ELF-1 (cell line): ENCODE results near the gene TACC2.
"Not testable (repeated sequence)": the region's sequence is repeated elsewhere in the genome, so short reads cannot be mapped to it uniquely, and the experiment has no call there.

Source experiments
- DNase-seq: peaks from one replicate; pipeline ENCODE4 v3.0.0-alpha.2; 2016; ENCODE audit warnings: low read depth, low spot score

Gene TACC2

GRCh38 chr10:121978511-121978910 lies 10.5 kb upstream of the TACC2 start:
- DNase-seq, result no peak

- DNase-seq, result no peak
Observed at GRCh38 chr10:121981346-121981745, 7.6 kb upstream of the TACC2 start.

- DNase-seq, result no peak
Observed at GRCh38 chr10:121983852-121984251, 5.1 kb upstream of the TACC2 start.

GRCh38 chr10:121984463-121984862 lies 4.5 kb upstream of the TACC2 start:
- no peak for DNase-seq

GRCh38 chr10:121990015-121990677 lies 1.2 kb downstream of the TACC2 start:
- DNase-seq, result no peak

GRCh38 chr10:121991727-121992126 lies 2.8 kb downstream of the TACC2 start:
- not testable (repeated sequence) for DNase-seq

GRCh38 chr10:121994429-121994941 lies 5.5 kb downstream of the TACC2 start:
- peak; percentile 46 for DNase-seq

GRCh38 chr10:121998462-121998861 lies 9.5 kb downstream of the TACC2 start:
- DNase-seq, result no peak

- no peak for DNase-seq
Observed at GRCh38 chr10:121999301-121999700, 10.3 kb downstream of the TACC2 start.

- DNase-seq, result no peak
Observed at GRCh38 chr10:122001698-122002097, 12.7 kb downstream of the TACC2 start.

- DNase-seq, result no peak
Observed at GRCh38 chr10:122007415-122007814, 18.5 kb downstream of the TACC2 start.

GRCh38 chr10:122010405-122011050 lies 21.6 kb downstream of the TACC2 start:
- no peak for DNase-seq

- DNase-seq, result no peak
Observed at GRCh38 chr10:122012731-122013130, 23.8 kb downstream of the TACC2 start.

GRCh38 chr10:122013311-122013780 lies 24.4 kb downstream of the TACC2 start:
- DNase-seq, result no peak

GRCh38 chr10:122014652-122015248 lies 25.8 kb downstream of the TACC2 start:
- no peak for DNase-seq

GRCh38 chr10:122017926-122018325 lies 29.0 kb downstream of the TACC2 start:
- not testable (repeated sequence) for DNase-seq

GRCh38 chr10:122018491-122018890 lies 29.5 kb downstream of the TACC2 start:
- no peak for DNase-seq

- no peak for DNase-seq
Observed at GRCh38 chr10:122018951-122019413, 30.0 kb downstream of the TACC2 start.

GRCh38 chr10:122019414-122019975 lies 30.5 kb downstream of the TACC2 start:
- peak; percentile 75 for DNase-seq

- DNase-seq, result no peak
Observed at GRCh38 chr10:122020226-122020625, 31.3 kb downstream of the TACC2 start.

- DNase-seq, result no peak
Observed at GRCh38 chr10:122021379-122021778, 32.4 kb downstream of the TACC2 start.

GRCh38 chr10:122021828-122022227 lies 32.9 kb downstream of the TACC2 start:
- no peak for DNase-seq
